Measurements from ENCODE around the gene HELZ.
"Not testable (repeated sequence)": the region's sequence is repeated elsewhere in the genome, so short reads cannot be mapped to it uniquely, and the experiment has no call there.

The HELZ gene

GRCh38 chr17:67180275-67180674 is 64.7 kb downstream of the HELZ start:
- no peak for DNase-seq

DNA sequence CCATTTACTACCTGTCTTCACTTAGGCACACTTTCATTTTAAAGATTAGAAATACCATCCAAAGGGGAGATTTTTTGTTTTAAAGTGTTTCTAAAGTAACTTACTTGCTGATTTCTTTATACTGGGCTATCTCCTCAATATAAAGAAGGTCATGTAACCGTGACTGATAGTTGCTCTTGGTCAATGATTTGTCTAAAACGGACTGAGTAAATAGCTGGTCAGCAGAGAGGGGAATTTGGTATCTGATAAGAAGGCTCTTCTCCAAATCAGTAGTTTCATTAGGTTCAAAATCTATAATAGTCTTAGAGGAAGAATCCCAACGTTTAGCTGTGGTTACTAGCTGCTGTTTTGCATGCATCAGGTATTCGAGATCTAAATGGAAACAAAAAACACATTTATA is 66.4 kb downstream of the HELZ start:
- no peak for DNase-seq

DNA sequence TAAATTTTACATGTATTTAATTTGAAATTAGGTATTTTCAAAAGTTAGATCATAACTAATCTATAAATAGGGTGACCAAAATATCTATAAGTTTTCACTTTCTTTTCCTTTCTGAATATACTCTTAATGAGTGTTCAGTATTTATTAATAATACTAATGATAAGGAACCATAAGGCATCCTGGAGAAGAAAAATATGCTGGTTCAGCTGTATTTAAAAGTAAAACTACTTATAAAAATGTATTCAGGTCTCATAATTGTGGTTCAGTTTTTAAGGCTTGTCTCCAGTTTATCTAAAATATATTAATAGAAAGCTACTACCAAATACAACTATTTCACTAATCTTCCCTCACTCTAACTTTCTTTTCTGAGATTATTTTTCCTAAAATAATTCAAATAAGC is 67.3 kb downstream of the HELZ start:
- no peak for DNase-seq

DNA sequence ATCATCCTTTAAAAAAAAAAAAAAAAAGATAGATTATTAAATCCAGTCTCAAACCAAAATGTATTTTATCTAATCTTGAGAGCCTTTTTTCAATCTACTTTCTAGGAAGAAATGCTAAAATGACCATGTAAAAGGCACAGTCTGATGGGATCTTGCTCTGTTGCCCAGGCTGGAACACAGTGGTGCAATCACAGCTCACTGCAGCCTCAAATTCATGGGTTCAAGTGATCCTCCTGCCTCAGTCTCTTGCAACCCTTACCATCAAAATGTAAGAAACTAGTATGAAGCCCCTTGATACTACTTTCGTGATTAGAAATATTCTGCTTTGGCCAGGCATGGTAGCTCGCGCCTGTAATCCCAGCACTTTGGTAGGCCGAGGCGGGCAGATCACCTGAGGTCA is 70.8 kb downstream of the HELZ start:
- DNase-seq = no peak

- no peak for DNase-seq
Measured at GRCh38 chr17:67171560-67171959, 73.4 kb downstream of the HELZ start.

DNA sequence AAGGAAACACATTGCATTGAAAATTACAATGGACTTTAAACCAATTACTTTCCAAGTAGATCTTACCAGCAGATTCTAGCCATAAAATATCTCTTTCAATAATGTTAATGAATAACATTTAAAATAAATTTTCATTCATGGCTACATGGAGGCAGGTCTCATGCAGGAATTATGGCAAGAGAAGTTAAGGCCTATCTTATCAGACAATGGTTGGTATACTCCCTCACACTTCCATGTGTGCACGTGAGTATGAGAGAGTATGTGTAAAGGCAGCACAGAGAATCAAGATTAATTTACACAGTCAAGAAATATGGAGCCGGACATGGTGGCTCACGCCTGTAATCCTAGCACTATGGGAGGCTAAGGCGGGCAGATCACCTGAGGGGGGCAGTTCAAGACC is 76.5 kb downstream of the HELZ start:
- no peak for DNase-seq

DNA sequence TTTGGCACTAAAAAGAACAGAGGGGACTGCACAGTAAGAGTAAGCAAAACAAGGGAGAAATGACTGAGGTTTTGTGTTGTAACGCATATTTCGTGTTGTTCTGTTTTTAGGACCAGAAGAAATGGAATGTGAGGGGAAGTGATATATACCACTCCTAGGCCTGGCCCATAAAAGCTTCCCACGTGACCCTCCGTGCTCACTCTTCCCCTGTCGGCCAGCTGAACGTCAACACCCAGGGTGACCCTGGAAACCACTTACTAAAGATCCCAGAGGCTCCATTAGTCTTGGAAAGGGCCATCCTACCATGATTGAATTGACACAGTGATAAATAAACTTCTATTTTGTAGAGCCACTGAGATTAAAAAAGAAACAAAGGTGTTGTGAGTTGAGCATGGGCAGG is 79.8 kb downstream of the HELZ start:
- DNase-seq = no peak

- DNase-seq = no peak
Measured at GRCh38 chr17:67164302-67164701, 80.7 kb downstream of the HELZ start.

- DNase-seq = no peak
Measured at GRCh38 chr17:67162771-67163170, 82.2 kb downstream of the HELZ start.

DNA sequence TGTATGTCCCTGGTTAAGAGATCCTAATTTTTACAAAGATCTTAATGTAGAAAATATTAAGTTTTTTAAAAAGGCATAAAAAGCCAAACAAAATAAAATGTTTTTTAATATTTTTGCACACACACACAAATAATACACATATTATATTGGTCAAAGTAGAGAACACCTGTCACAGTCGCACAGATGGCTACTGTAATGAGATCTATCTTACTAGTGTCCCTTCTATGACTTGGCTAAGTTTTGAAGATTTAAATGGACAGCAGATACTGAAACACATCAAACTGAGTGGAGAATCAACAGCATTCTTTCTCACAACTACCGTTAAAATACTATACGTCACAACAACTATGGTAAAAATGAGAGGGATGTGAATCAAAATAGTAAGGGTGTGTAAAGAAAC is 83.4 kb downstream of the HELZ start:
- no peak for DNase-seq

DNA sequence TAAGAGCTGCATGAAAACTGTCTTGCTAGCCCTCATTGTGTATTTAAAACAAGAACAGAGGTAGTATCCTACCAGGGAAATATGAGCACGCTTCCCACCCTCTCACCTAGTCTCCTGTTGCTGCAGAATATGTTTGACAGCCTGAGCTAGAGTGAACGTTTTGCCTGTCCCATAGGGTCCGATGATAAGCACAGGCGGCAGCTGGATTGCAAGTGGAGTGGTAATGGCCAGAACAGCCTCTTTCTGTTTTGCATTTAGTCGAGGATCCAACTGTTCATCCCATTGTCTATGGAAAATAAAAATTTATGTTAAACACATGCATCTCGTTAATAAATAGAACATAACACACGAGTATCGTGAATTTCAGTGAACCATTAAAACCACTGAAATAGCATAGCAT is 84.2 kb downstream of the HELZ start:
- no peak for DNase-seq

GRCh38 chr17:67157732-67158639 is 87.0 kb downstream of the HELZ start:
- no peak for DNase-seq

DNA sequence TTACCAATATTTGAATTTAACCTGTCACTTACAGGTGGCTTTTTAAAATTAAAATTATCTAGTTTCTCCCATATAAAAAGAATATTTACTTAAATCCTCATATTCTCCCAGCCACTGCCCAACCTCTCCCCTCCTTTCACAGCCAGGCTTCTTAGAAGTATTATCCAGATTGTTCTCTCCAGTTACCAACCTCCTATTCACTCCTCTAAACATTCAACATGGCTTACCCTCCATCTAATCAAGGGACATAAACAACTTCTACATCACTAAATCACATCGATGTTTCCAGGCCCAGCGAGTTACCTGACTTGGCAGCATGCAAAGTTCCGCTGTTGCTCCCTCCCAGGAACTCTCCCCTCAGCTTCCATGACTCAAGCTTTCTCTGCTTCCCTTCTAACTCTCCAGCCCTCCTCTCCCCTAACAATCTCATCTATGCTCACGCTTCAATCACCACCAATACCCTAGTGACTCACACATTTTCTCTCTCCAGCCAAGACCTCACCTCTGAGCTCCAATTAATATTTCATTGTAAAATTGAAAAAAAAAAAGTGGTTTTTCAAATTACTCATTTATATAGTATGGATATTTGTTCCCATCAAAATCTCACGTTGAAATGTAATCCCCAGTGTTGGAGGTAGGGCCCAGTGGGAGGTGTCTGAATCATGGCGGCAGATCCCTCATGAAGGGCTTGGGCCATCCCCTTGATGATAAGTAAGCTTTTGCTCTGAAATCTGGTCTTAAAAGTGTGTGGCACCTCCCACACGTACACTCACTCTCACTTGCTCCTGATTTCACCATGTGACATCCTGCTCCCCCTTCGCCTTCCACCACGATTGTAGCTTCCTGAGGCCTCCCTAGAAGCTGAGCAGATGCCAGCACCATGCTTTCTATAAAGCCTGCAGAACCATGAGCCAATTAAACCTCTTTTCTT is 88.5 kb downstream of the HELZ start:
- DNase-seq = no peak

DNA sequence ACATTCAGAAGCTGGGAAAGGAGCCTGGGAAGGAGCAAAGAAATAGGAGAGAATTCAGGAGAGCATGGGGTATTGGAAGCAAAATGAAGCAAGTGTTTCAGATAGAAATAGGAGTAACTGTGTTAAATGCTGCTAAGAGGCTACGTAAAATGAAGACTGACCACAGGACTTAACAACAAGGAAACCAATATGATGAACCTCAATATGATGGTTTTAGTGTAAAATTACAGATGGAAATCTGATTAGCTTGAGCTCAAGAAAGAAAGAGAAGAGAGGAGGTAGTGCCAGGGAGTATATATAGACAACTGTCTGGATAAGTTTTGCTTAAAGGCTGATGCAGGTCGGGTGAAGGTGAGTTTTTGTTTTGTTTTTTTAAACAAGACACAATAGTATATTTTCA is 92.2 kb downstream of the HELZ start:
- DNase-seq = no peak

GRCh38 chr17:67151717-67152116 is 93.3 kb downstream of the HELZ start:
- no peak for DNase-seq

DNA sequence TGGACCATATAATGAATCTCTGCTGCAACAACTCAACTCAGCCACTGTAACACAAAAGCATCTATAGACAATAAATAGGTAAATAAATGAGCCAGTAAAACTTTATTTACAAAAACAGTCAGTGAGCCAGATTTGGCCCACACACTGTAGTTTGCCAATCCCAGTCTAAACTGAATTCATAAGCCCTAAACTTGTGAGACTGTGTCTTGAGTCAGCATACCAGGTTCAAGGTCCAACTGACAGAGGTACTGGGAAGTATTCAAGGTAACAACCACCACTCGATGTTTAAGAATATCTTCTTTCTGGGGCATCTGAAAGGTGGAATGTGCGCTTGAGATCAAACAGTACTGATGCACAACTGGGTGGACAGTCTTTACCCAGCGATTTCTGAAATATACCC is 94.2 kb downstream of the HELZ start:
- no peak for DNase-seq

DNA sequence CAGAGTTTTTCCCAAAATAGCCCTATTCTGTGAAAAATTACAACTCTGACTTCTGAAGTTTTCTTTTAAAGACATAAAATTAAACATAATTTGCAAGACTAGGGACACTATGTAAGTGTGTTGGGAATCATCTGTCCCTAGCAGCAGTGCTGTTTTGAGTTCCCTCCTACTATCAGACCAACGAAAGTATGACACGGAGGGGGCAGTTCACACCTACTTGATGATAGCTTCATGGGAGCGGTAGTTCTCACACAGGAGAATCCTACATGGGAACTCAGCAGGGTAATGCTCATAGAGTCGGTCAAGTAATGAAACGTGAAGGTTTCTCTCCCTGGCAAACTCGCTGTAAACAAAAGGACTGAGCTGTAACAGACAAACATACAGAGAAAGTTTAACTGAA is 96.6 kb downstream of the HELZ start:
- DNase-seq = no peak

DNA sequence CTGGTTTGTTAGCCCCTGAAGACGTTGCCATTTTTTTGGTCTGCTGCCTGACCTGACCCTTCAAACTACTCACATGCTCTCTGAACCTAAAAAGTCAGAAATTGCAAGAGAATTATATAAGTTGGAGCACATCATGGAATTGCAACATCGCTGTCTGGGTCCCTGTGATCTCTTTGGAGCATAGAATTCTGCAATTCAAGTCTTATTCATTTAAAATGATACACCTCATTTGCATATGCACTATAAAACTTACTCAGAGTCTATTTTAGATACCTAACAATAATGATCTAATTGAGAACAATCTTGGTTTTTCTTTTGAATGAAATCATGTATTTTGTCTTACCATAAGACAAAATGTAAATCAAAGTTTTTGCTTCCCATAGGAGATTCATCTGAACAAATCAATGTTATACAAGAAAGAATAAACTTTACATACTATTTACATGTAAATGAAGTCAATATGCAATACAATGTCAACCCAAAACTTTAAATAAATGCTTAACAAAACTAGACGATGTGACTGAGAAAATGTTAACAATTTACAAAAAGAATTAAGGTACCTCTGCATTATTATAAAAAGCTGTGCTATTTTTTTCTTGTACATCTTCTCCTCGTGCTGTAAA is 99.7 kb downstream of the HELZ start:
- no peak for DNase-seq

GRCh38 chr17:67143318-67143717 is 101.7 kb downstream of the HELZ start:
- no peak for DNase-seq

DNA sequence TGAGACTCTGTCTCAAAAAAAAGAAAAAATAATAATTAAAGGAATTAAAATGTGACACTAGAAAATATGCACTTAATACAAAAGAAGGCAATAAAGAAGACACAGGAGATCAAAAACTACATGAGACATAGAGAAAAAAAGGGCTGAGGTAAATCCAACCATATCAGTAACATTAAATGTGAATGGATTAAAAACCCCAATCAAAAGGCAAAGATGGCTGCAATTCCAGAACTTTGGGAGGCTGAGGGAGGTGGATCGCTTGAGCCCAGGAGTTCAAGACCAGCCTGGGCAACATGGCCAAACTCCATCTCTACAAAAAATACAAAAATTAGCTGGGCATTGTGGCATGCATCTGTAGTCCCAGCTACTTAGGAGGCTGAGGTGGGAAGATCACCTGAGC is 103.0 kb downstream of the HELZ start:
- not testable (repeated sequence) for DNase-seq

DNA sequence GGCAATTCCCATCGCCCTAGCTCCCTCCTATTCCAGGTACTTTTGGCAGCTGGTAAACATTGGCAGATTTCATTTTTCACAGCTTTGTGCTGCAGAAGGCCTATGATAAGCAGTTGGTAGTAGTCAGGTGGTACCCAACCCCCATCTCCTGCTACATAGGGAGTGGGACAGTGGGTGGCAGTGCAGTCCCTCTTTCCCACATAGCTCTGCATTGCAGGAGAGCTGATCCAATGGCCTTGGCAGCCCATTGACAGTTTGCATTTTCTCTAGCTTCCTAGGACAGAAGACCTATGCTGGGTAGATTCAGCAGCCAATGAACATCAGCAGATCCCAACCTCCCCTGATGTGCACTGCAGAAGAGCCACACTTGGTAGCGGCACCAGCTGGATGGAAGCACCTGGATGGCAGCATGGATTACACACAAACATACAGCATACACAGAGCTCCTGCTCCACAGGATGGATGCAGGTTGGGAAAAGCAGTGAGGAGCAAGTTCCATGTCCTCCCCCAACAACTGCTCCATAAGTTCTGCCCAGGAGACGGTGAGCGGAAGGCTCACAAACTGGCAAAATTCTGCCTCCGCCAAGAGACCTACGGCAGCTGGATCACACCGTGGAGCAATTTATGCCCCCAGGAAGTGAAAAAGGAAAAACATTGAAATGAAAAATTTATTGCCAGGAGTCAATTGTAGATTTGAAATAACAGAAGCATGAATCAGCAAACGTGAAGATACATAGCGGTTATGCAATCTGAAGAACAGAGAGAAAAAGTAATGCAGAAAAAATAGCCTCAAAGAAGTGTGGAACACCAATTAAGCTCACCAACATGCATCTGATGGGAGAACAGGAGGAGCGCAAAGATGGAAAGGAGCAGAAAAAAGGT is 105.0 kb downstream of the HELZ start:
- DNase-seq = no peak

DNA sequence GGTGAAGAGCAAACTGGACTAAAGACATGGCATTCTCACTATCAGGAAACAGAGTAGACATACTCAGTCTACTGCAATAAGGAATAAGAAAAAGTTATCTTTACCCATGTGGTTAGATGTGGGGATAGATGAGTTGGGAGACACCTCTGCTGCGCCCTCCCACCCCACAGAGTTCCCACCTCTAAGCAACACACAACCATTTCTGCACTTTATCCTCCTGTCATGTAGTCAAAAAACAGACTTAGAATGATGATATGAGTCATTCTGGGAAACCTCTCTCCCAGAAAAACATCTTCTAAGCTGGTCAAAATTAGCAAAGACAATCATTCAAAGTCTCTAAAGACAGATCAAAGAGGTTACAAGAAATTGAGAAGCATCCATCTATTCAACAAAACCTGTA is 105.7 kb downstream of the HELZ start:
- no peak for DNase-seq

Data from effector CD4-positive, alpha-beta T cell (primary cell).